Measurements from ENCODE around the gene STAMBPL1. TPM values are rescaled to one million over a fixed set of nuclear protein-coding genes. Genes with fewer than 3 reads are reported as not detected.

Gene STAMBPL1
- polyA plus RNA-seq, 1 of the 3 experiments (the other 2 are of a cell fraction) = 25.1 TPM

DNA sequence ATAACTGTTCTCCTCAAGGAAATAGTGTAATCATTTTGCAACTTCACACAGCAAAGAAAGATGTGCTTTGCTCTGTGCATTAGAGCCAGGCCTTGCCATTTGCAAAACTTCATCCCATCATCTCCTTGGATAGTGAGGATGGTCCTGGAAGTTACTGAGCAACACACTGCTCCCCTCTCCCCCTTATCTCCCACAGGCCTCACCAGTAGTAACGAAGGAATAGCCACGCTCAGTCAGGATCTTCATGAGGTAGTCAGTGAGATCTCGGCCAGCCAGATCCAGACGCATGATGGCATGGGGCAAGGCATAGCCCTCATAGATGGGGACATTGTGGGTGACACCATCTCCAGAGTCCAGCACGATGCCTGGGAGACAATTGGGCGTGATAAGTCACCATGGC is 61.0 kb downstream of the STAMBPL1 start:
- Histone ChIP-seq H3F3A (replicated peaks; ENCODE audit: insufficient read depth) (peaks cover 1% of the 10 kb centered on the region), H3K4me1 (ENCODE audit: control insufficient read depth in 1 of 2, insufficient read depth in 2 of 2, low read depth in 1 of 2, low read length in 1 of 2) (peaks cover 0 to 2% of the 10 kb centered on the region in 2 experiments; a peak in 1 of 4 replicates), H3K9me2 (no peaks in the 10 kb centered on the region), H3K9ac (no peak overlapping the region), H3K27ac (ENCODE audit: low read depth in 2 of 2, low read length in 1 of 2) (no peak overlapping the region), H3K27me3 (ENCODE audit: insufficient read depth) (no peaks in the 10 kb centered on the region), H3K9me3 (no peaks in the 10 kb centered on the region), H3K36me3 (replicated peaks in 1 of 2; ENCODE audit: control insufficient read depth in 1 of 2, insufficient read depth in 2 of 2, low read length in 1 of 2) (peaks cover 43 to 76% of the 10 kb centered on the region in 2 experiments), H3K79me2 (ENCODE audit: insufficient read depth) (no peaks in the 10 kb centered on the region), H2AFZ (ENCODE audit: low read depth) (no peak overlapping the region), H3K4me3 (ENCODE audit: low read depth in 2 of 2, low read length in 1 of 2) (no peak overlapping the region), H4K20me1 (ENCODE audit: insufficient read depth) (no peaks in the 10 kb centered on the region), H3K4me2 (no peak overlapping the region)
- CTCF ChIA-PET = interaction anchor here (1.1 to 7.1 kb wide), 10 partner anchors 8 to 274 kb away, joined by 3 to 41 read pairs (median 4); partner anchors contain the start of gene ACTA2
- 99% methylated on average over 6 of the region's 6 CpGs for WGBS (ENCODE audit: low lambda C conversion rate)
- no peak for DNase-seq
- TF ChIP-seq YY1 (IDR thresholded peaks at IDR 0.05; ENCODE audit: low read depth) (no peak), IRF3 (IDR thresholded peaks at IDR 0.05; ENCODE audit: low read depth, low read length) (no peak), GABPA (IDR thresholded peaks at IDR 0.05; ENCODE audit: low read depth) (no peak), RFX5 (IDR thresholded peaks at IDR 0.05; ENCODE audit: low read length) (no peak), CHD2 (IDR thresholded peaks at IDR 0.05; ENCODE audit: low read length, partially characterized antibody) (no peak), ELF1 (IDR thresholded peaks at IDR 0.05) (no peak), TCF12 (IDR thresholded peaks at IDR 0.05) (no peak), ZBTB33 (IDR thresholded peaks at IDR 0.05; ENCODE audit: borderline replicate concordance, low read depth) (no peak)
- TF ChIP-seq, protein P1, sequence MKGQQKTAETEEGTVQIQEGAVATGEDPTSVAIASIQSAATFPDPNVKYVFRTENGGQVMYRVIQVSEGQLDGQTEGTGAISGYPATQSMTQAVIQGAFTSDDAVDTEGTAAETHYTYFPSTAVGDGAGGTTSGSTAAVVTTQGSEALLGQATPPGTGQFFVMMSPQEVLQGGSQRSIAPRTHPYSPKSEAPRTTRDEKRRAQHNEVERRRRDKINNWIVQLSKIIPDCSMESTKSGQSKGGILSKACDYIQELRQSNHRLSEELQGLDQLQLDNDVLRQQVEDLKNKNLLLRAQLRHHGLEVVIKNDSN (IDR thresholded peaks at IDR 0.05; ENCODE audit: borderline replicate concordance, low read depth) = no peak
- TF ChIP-seq, protein P2, sequence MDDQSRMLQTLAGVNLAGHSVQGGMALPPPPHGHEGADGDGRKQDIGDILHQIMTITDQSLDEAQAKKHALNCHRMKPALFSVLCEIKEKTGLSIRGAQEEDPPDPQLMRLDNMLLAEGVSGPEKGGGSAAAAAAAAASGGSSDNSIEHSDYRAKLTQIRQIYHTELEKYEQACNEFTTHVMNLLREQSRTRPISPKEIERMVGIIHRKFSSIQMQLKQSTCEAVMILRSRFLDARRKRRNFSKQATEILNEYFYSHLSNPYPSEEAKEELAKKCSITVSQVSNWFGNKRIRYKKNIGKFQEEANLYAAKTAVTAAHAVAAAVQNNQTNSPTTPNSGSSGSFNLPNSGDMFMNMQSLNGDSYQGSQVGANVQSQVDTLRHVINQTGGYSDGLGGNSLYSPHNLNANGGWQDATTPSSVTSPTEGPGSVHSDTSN (IDR thresholded peaks at IDR 0.05) = no peak
- POLR2A ChIA-PET = no interaction called here

DNA sequence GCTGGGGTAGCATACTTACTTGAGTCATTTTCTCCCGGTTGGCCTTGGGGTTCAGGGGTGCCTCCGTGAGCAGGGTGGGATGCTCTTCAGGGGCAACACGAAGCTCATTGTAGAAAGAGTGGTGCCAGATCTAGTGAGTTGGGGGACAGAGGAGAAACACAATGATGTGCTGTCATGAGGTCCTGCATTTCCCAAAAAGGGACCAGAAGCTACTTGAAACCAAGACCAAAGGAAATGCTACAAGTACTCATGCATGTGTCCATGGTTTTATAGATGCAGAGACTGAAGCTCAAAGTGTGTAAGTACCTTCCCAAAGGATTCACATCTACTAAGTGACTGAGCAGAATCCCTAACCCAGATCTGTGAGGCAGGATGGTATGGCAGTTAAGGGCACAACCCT is 63.7 kb downstream of the STAMBPL1 start:
- H3F3A ChIP-seq (replicated peaks; ENCODE audit: insufficient read depth) = no peaks in the 10 kb centered on the region
- H3K4me3 ChIP-seq (ENCODE audit: low read depth in 2 of 2, low read length in 1 of 2) = no peak overlapping the region
- no peaks in the 10 kb centered on the region for H3K27me3 ChIP-seq (ENCODE audit: insufficient read depth)
- H3K27ac ChIP-seq (ENCODE audit: low read depth in 2 of 2, low read length in 1 of 2) = no peak overlapping the region
- H4K20me1 ChIP-seq (ENCODE audit: insufficient read depth) = no peaks in the 10 kb centered on the region
- no peak for TF ChIP-seq EZH2phosphoT487 (IDR thresholded peaks at IDR 0.05; ENCODE audit: borderline replicate concordance, low read depth)
- TF ChIP-seq YY1 (IDR thresholded peaks at IDR 0.05; ENCODE audit: low read depth) = no peak
- TF ChIP-seq POLR2AphosphoS5 (IDR thresholded peaks at IDR 0.05; ENCODE audit: low read depth, low read length) = 0 out of 2 replicates have a peak, but pooled peaks have one; percentile 17
- TF ChIP-seq TAF1 (IDR thresholded peaks at IDR 0.05; ENCODE audit: borderline replicate concordance, low read depth, low read length) = no peak
- TF ChIP-seq, protein P3, sequence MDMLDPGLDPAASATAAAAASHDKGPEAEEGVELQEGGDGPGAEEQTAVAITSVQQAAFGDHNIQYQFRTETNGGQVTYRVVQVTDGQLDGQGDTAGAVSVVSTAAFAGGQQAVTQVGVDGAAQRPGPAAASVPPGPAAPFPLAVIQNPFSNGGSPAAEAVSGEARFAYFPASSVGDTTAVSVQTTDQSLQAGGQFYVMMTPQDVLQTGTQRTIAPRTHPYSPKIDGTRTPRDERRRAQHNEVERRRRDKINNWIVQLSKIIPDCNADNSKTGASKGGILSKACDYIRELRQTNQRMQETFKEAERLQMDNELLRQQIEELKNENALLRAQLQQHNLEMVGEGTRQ (IDR thresholded peaks at IDR 0.05; ENCODE audit: borderline replicate concordance, low read depth, low read length) = no peak
- CTCF ChIA-PET = interaction anchor here (1.0 to 7.1 kb wide), 5 partner anchors 43 to 270 kb away, joined by 3 to 41 read pairs (median 5); no protein-coding TSS in a partner anchor
- peaks cover 0 to 3% of the 10 kb centered on the region in 2 experiments; a peak in 1 of 4 replicates for H3K4me1 ChIP-seq (ENCODE audit: control insufficient read depth in 1 of 2, insufficient read depth in 2 of 2, low read depth in 1 of 2, low read length in 1 of 2)
- H3K9me2 ChIP-seq = no peaks in the 10 kb centered on the region
- no peak for DNase-seq
- POLR2A ChIA-PET = no interaction called here
- no peak overlapping the region for H3K9ac ChIP-seq
- H3K36me3 ChIP-seq (replicated peaks in 1 of 2; ENCODE audit: control insufficient read depth in 1 of 2, insufficient read depth in 2 of 2, low read length in 1 of 2) = peaks cover 21 to 53% of the 10 kb centered on the region in 2 experiments
- no peaks in the 10 kb centered on the region for H3K9me3 ChIP-seq
- H3K79me2 ChIP-seq (ENCODE audit: insufficient read depth) = peaks cover 10% of the 10 kb centered on the region; the same call in 1 of the 2 replicates
- no peak overlapping the region for H3K4me2 ChIP-seq
- 100% methylated on average over 1 of the region's 3 CpGs for WGBS (ENCODE audit: low lambda C conversion rate)
- H2AFZ ChIP-seq (ENCODE audit: low read depth) = no peak overlapping the region

Measured in SK-N-SH (cell line).